Natural killer cell (primary cell): Measurements from ENCODE around the gene SERPINE2. TPM values are rescaled to one million over a fixed set of nuclear protein-coding genes. Genes with fewer than 3 reads are reported as not detected.

Experiments
- ATAC-seq, 3 donors: fragments of 150-1000 bp in 2 of 3; fragments of 200-7000 bp in 1 of 3; cut with Tn5 transposase; 1 replicate in 1 of 3; 2 replicates in 2 of 3; pipeline ENCODE4 v1.10.0; 2021; ENCODE audit warnings: mild to moderate bottlenecking in 2 of 3, moderate library complexity in 2 of 3
- DNase-seq, 2 donors: peaks; one replicate each; pipeline versions ENCODE4 v3.0.0 to v3.0.0-alpha.2; 2013 to 2021; ENCODE audit warnings: mixed read lengths in 1 of 2
- H3K27ac ChIP-seq: one replicate; pipeline ENCODE4 v1.5.1; 2013; ENCODE audit warnings: mild to moderate bottlenecking, low read length
- H3K27me3 ChIP-seq: one replicate; pipeline ENCODE4 v1.6.1; 2013; ENCODE audit warnings: low read length; ENCODE audit not compliant: control insufficient read depth, insufficient read depth
- H3K36me3 ChIP-seq: one replicate; pipeline ENCODE4 v1.6.1; 2013; ENCODE audit warnings: low read length; ENCODE audit not compliant: control insufficient read depth, insufficient read depth
- H3K4me1 ChIP-seq: one replicate; pipeline ENCODE4 v1.6.1; 2013; ENCODE audit warnings: low read length; ENCODE audit not compliant: control insufficient read depth, insufficient read depth
- H3K4me3 ChIP-seq: one replicate; pipeline ENCODE4 v1.5.1; 2013; ENCODE audit warnings: low read length
- H3K9me3 ChIP-seq: one replicate; pipeline ENCODE4 v1.6.1; 2013; ENCODE audit warnings: low read length; ENCODE audit not compliant: control insufficient read depth, insufficient read depth
- H3K27ac Mint-ChIP-seq, 2 donors: one replicate each; pipeline ENCODE4 v1.8.0; 2022; ENCODE audit warnings: mild to moderate bottlenecking in 2 of 2, mixed read lengths in 2 of 2, moderate library complexity in 1 of 2
- H3K27me3 Mint-ChIP-seq, 2 donors: one replicate each; pipeline ENCODE4 v1.8.0; 2022; ENCODE audit warnings: low read depth in 2 of 2, mixed read lengths in 2 of 2
- H3K36me3 Mint-ChIP-seq: one replicate; pipeline ENCODE4 v1.8.0; 2022; ENCODE audit warnings: mixed read lengths
- H3K4me1 Mint-ChIP-seq, 2 donors: one replicate each; pipeline ENCODE4 v1.8.0; 2022; ENCODE audit warnings: mixed read lengths in 2 of 2
- H3K4me3 Mint-ChIP-seq: one replicate; pipeline ENCODE4 v1.8.0; 2022; ENCODE audit warnings: mild to moderate bottlenecking, moderate library complexity, mixed read lengths
- H3K9me3 Mint-ChIP-seq, 2 donors: one replicate each; pipeline ENCODE4 v1.8.0; 2022; ENCODE audit warnings: mixed read lengths in 2 of 2
- CTCF ChIP-seq: fragments of 200-600 bp; IDR thresholded peaks from one replicate; pipeline ENCODE4 v1.8.0; 2022; ENCODE audit warnings: antibody characterized with exemption
- WGBS: methylation state at CpG from one replicate; pipeline ENCODE4 v1.1.7; 2013; ENCODE audit warnings: missing lambda C conversion rate; ENCODE audit not compliant: insufficient coverage; 5-methylcytosine and 5-hydroxymethylcytosine counted together
- intact Hi-C: fragments of 100-400 bp; cut with micrococcal nuclease; formaldehyde crosslinking; loops from one replicate; pipeline ENCODE4 v1.14.2; 2022
- total RNA-seq, 4 donors: library from RNA; stranded (reverse); fragments of 120-200 nt in 1 of 4; gene quantifications; one replicate each; pipeline versions ENCODE4 v1.2.3 to v1.2.4, GENCODE V29; 2013 to 2022

Gene SERPINE2
- total RNA-seq, 3 donors from 2014 or later (not counting 1 experiment from before 2014, with no cell fraction given) = 3.5 to 14.6 (median 8.4) TPM

- ATAC-seq (no peak), DNase-seq (no peak)
- Histone ChIP-seq H3K9me3 (no peaks in the 10 kb centered on the region), H3K4me3 (no peak overlapping the region), H3K27me3 (no peaks in the 10 kb centered on the region), H3K36me3 (no peaks in the 10 kb centered on the region), H3K27ac (no peak overlapping the region), H3K4me1 (peaks cover 52% of the 10 kb centered on the region)
- Mint-ChIP-seq H3K4me3 (no peak overlapping the region), H3K27me3 (no peaks in the 10 kb centered on the region), H3K4me1 (peaks cover 65 to 70% of the 10 kb centered on the region in 2 donors), H3K9me3 (no peaks in the 10 kb centered on the region), H3K27ac (peak overlapping the region in 1 of 2 donors; percentile 29), H3K36me3 (no peaks in the 10 kb centered on the region)
- WGBS = 81% methylated on average over 6 of the region's 6 CpGs
- intact Hi-C loops = no loop called here
- no peak for TF ChIP-seq CTCF
Observed at GRCh38 chr2:223932816-223933800, 106.0 kb downstream of the SERPINE2 start.

- Mint-ChIP-seq H3K27me3 (no peaks in the 10 kb centered on the region), H3K4me3 (peak overlapping the region; percentile 40), H3K27ac (peak overlapping the region; percentile 74 to 77), H3K9me3 (no peaks in the 10 kb centered on the region), H3K4me1 (peaks cover 54 to 67% of the 10 kb centered on the region in 2 donors), H3K36me3 (no peaks in the 10 kb centered on the region)
- WGBS = 76% methylated on average over 23 of the region's 23 CpGs
- Histone ChIP-seq H3K27ac (peak overlapping the region; percentile 53), H3K36me3 (no peaks in the 10 kb centered on the region), H3K4me3 (no peak overlapping the region), H3K9me3 (no peaks in the 10 kb centered on the region), H3K27me3 (no peaks in the 10 kb centered on the region), H3K4me1 (peaks cover 45% of the 10 kb centered on the region)
- no peak for TF ChIP-seq CTCF
- DNase-seq = peak in 1 of 2 donors; percentile 16
- peak in 2 of 3 donors; percentile 30 to 51 for ATAC-seq
- intact Hi-C loops = loop anchor here (1.0 kb wide), 1 partner anchor 11 kb away; no protein-coding TSS in a partner anchor
Observed at GRCh38 chr2:223930103-223930976, 108.7 kb downstream of the SERPINE2 start.

- Mint-ChIP-seq H3K27ac (peak overlapping the region; percentile 74 to 77), H3K9me3 (no peaks in the 10 kb centered on the region), H3K4me3 (peak overlapping the region; percentile 71), H3K4me1 (peaks cover 47 to 60% of the 10 kb centered on the region in 2 donors), H3K27me3 (no peaks in the 10 kb centered on the region), H3K36me3 (no peaks in the 10 kb centered on the region)
- Histone ChIP-seq H3K27ac (peak overlapping the region; percentile 45), H3K4me3 (no peak overlapping the region), H3K4me1 (peaks cover 42% of the 10 kb centered on the region), H3K27me3 (no peaks in the 10 kb centered on the region), H3K9me3 (no peaks in the 10 kb centered on the region), H3K36me3 (no peaks in the 10 kb centered on the region)
- peak in 1 of 2 donors; percentile 72 for DNase-seq
- no peak for TF ChIP-seq CTCF
- intact Hi-C loops = loop anchor here (1.0 kb wide), 1 partner anchor 12 kb away; no protein-coding TSS in a partner anchor
- ATAC-seq = peak; percentile 54 to 80 (median 74)
- whole genome bisulfite sequencing = 0% methylated on average over 4 of the region's 4 CpGs
Observed at GRCh38 chr2:223929571-223930102, 109.4 kb downstream of the SERPINE2 start.
